A549 (cell line): Measurements from ENCODE around the gene MAT2A. TPM values are rescaled to one million over a fixed set of nuclear protein-coding genes. Genes with fewer than 3 reads are reported as not detected.
"Not testable (repeated sequence)": the region's sequence is repeated elsewhere in the genome, so short reads cannot be mapped to it uniquely, and the experiment has no call there.

Experiments
- ATAC-seq, 2 experiments: fragments of 200-7000 bp in 1 of 2; fragments of >200 bp in 1 of 2; cut with Nextera tagmentation in 1 of 2; cut with Tn5 transposase in 1 of 2; 3 replicates each; pipeline versions ENCODE4 v1.8.0 to v1.9.1; 2018 to 2020; ENCODE audit warnings: mild to moderate bottlenecking in 1 of 2, moderate library complexity in 1 of 2
- CTCF ChIA-PET: fragments of 300-600 bp; sonication (Branson Sonifier 250); formaldehyde crosslinking; extraction: SDS; loops from one replicate; lab custom pipeline; 2021; ENCODE audit warnings: antibody characterized with exemption, inconsistent platforms; lab: Yijun Ruan, JAX
- POLR2A ChIA-PET: fragments of 350-600 bp; formaldehyde crosslinking; extraction: SDS; loops from one replicate; lab custom pipeline; 2021; ENCODE audit warnings: antibody characterized with exemption, inconsistent platforms; lab: Yijun Ruan, JAX
- DNase-seq, 2 experiments: peaks; one replicate each; pipeline versions ENCODE4 v3.0.0 to v3.0.0-alpha.2; 2011 to 2016; ENCODE audit warnings: low read depth in 1 of 2, low spot score in 1 of 2
- FAIRE-seq: peaks from 2 replicates; lab custom pipeline; 2011; peaks lifted over from hg19 to GRCh38; lab: Jason Lieb, UNC
- H3K27ac ChIP-seq, 2 experiments: fragments of >200 bp; sonication (Bioruptor Twin); formaldehyde crosslinking; 3 replicates each; pipeline ENCODE4 v1.5.1; 2016 to 2017
- H3K4me1 ChIP-seq: fragments of >200 bp; sonication (Bioruptor Twin); formaldehyde crosslinking; 3 replicates; pipeline ENCODE4 v1.6.1; 2016
- H3K4me2 ChIP-seq: fragments of >200 bp; sonication (Bioruptor Twin); formaldehyde crosslinking; 3 replicates; pipeline ENCODE4 v1.6.1; 2016
- H3K4me3 ChIP-seq: fragments of >200 bp; sonication (Bioruptor Twin); formaldehyde crosslinking; 3 replicates; pipeline ENCODE4 v1.5.1; 2016
- H3K9me3 ChIP-seq: fragments of >200 bp; sonication (Bioruptor Twin); formaldehyde crosslinking; 3 replicates; pipeline ENCODE4 v1.6.1; 2016
- ATOH8 ChIP-seq: fragments of 250-450 bp; sonication (Bioruptor Pico); IDR thresholded peaks from 2 replicates; pipeline ENCODE4 v1.5.0; 2020; ENCODE audit warnings: low read depth, mild to moderate bottlenecking, moderate library complexity
- CHD2 ChIP-seq: fragments of 150-350 bp; IDR thresholded peaks from 2 replicates; pipeline ENCODE4 v1.6.1; 2014; ENCODE audit warnings: low read length; ENCODE audit not compliant: partially characterized antibody
- CHD4 ChIP-seq: fragments of 200-600 bp; sonication (generic); IDR thresholded peaks from 2 replicates; pipeline ENCODE4 v1.6.1; 2016; ENCODE audit warnings: antibody characterized with exemption, mild to moderate bottlenecking, borderline replicate concordance
- E2F6 ChIP-seq: IDR thresholded peaks from 2 replicates; pipeline ENCODE4 v1.6.1; 2012; ENCODE audit warnings: low read depth, borderline replicate concordance
- EHF ChIP-seq: fragments of 250-450 bp; sonication (Bioruptor Pico); IDR thresholded peaks from 2 replicates; pipeline ENCODE4 v1.5.0; 2020; ENCODE audit warnings: mild to moderate bottlenecking
- EHMT2 ChIP-seq: fragments of 200-600 bp; sonication (generic); IDR thresholded peaks from 2 replicates; pipeline ENCODE4 v1.6.1; 2016; ENCODE audit warnings: antibody characterized with exemption, low read depth, mild to moderate bottlenecking, moderate library complexity
- FOSB ChIP-seq: fragments of 250-450 bp; sonication (Bioruptor Pico); IDR thresholded peaks from 2 replicates; pipeline ENCODE4 v1.5.0; 2020; ENCODE audit warnings: mild to moderate bottlenecking, moderate library complexity
- FOSL2 ChIP-seq, 2 experiments: fragments of 450-650 bp in 1 of 2; fragments of >200 bp in 1 of 2; sonication (Bioruptor Twin) in 1 of 2; formaldehyde crosslinking; IDR thresholded peaks; 2 replicates each; pipeline versions ENCODE4 v1.5.0 to v1.6.1; 2016 to 2020; ENCODE audit warnings: mild to moderate bottlenecking in 1 of 2, moderate library complexity in 1 of 2
- GATA3 ChIP-seq: IDR thresholded peaks from 2 replicates; pipeline ENCODE4 v1.6.1; 2012; ENCODE audit warnings: borderline replicate concordance
- HDAC2 ChIP-seq: fragments of 200-600 bp; sonication (generic); IDR thresholded peaks from 2 replicates; pipeline ENCODE4 v1.6.1; 2016
- HOXA7 ChIP-seq: fragments of 250-450 bp; sonication (Bioruptor Pico); IDR thresholded peaks from 2 replicates; pipeline ENCODE4 v1.5.0; 2020; ENCODE audit warnings: mild to moderate bottlenecking, moderate library complexity
- JUNB ChIP-seq: fragments of >200 bp; sonication (Bioruptor Twin); formaldehyde crosslinking; IDR thresholded peaks from 2 replicates; pipeline ENCODE4 v1.6.1; 2016
- KDM5A ChIP-seq: fragments of 200-600 bp; sonication (generic); IDR thresholded peaks from 2 replicates; pipeline ENCODE4 v1.6.1; 2016; ENCODE audit warnings: antibody characterized with exemption, mild to moderate bottlenecking
- MAX ChIP-seq: IDR thresholded peaks from 2 replicates; pipeline ENCODE4 v1.6.1; 2012
- NPAS2 ChIP-seq: fragments of 250-450 bp; sonication (Bioruptor Pico); IDR thresholded peaks from 2 replicates; pipeline ENCODE4 v1.8.0; 2022; ENCODE audit warnings: mild to moderate bottlenecking, moderate library complexity, borderline replicate concordance
- NR3C1 ChIP-seq: fragments of >200 bp; sonication (Bioruptor Twin); formaldehyde crosslinking; IDR thresholded peaks from 3 replicates; pipeline ENCODE4 v1.6.1; 2017
- POLR2A ChIP-seq: IDR thresholded peaks from 2 replicates; pipeline ENCODE4 v1.6.1; 2012; ENCODE audit warnings: mild to moderate bottlenecking, low read length
- RFX5 ChIP-seq: fragments of 450-650 bp; IDR thresholded peaks from 2 replicates; pipeline ENCODE4 v1.7.1; 2014; ENCODE audit warnings: antibody characterized with exemption, mild to moderate bottlenecking, moderate library complexity
- RNF2 ChIP-seq: fragments of 200-600 bp; sonication (generic); IDR thresholded peaks from 2 replicates; pipeline ENCODE4 v1.6.1; 2016; ENCODE audit warnings: low read depth, mild to moderate bottlenecking, antibody characterized with exemption, moderate library complexity, borderline replicate concordance
- TFCP2L1 ChIP-seq: fragments of 250-450 bp; sonication (Bioruptor Pico); IDR thresholded peaks from 2 replicates; pipeline ENCODE4 v1.5.0; 2021; ENCODE audit warnings: mild to moderate bottlenecking
- TP53 ChIP-seq: fragments of 250-450 bp; sonication (Bioruptor Pico); IDR thresholded peaks from 2 replicates; pipeline ENCODE4 v1.5.0; 2021; ENCODE audit warnings: mild to moderate bottlenecking, moderate library complexity
- WGBS: methylation state at CpG from one replicate; pipeline ENCODE4 v1.1.6; 2017; ENCODE audit errors: missing lambda C conversion rate; 5-methylcytosine and 5-hydroxymethylcytosine counted together
- polyA plus RNA-seq, 4 experiments: library from polyadenylated mRNA; depleted of rRNA in 3 of 4; stranded (reverse); fragments of >200 nt; fragmentation: RNase III in 1 of 4; extraction: RNeasy Plus Mini Kit Qiagen cat#74134 plus additional on column Dnase treatment in 1 of 4; gene quantifications; 2 replicates in 3 of 4; 3 replicates in 1 of 4; pipeline ENCODE4 v1.2.3, GENCODE V29; 2011 to 2017

Gene MAT2A
- polyA plus RNA-seq, 2 of the 4 experiments (the other 2 are of a cell fraction) = 370 to 1,024 TPM

GRCh38 chr2:85590950-85591349 lies 52.0 kb downstream of the MAT2A start:
- TF ChIP-seq TFCP2L1 (CRISPR knock-in tag) = no peak
- no peak for TF ChIP-seq E2F6
- no peak for TF ChIP-seq TP53
- no peak for TF ChIP-seq NR3C1
- Histone ChIP-seq H3K9me3 (no peaks in the 10 kb centered on the region), H3K4me2 (no peak overlapping the region), H3K27ac (no peak overlapping the region), H3K4me3 (no peak overlapping the region), H3K4me1 (peaks cover 8% of the 10 kb centered on the region)
- ATAC-seq = no peak
- ChIA-PET CTCF (interaction anchor here (0.8 to 1.9 kb wide), 4 partner anchors 12 to 199 kb away, joined by 3 to 5 read pairs (median 4); partner anchors contain the start of gene TMEM150A), POLR2A (interaction anchor here (0.6 kb wide), 1 partner anchor 10 kb away, joined by 3 read pairs; no protein-coding TSS in a partner anchor)
- WGBS = 68% methylated on average over 2 of the region's 2 CpGs
- no peak for DNase-seq
- FAIRE-seq = no peak

GRCh38 chr2:85591563-85591962 lies 52.6 kb downstream of the MAT2A start:
- 86% methylated on average over 12 of the region's 12 CpGs for WGBS
- H3K9me3 ChIP-seq = no peaks in the 10 kb centered on the region
- no peak overlapping the region for H3K27ac ChIP-seq
- CTCF ChIA-PET = interaction anchor here (0.8 to 2.5 kb wide), 4 partner anchors 11 to 170 kb away, joined by 3 to 8 read pairs (median 4); partner anchors contain the start of gene TMEM150A
- ATAC-seq = no peak
- H3K4me3 ChIP-seq = no peak overlapping the region
- H3K4me1 ChIP-seq = peaks cover 10% of the 10 kb centered on the region
- no peak for FAIRE-seq
- H3K4me2 ChIP-seq = no peak overlapping the region
- no peak for TF ChIP-seq EHF
- no peak for TF ChIP-seq GATA3
- TF ChIP-seq NPAS2 (CRISPR knock-in tag) = no peak
- no peak for TF ChIP-seq CHD2
- no peak for TF ChIP-seq POLR2A
- TF ChIP-seq EHMT2 = no peak
- no peak for TF ChIP-seq CHD4
- TF ChIP-seq ATOH8 (CRISPR knock-in tag) = no peak
- no peak for TF ChIP-seq JUNB
- no peak for TF ChIP-seq KDM5A
- TF ChIP-seq HOXA7 = no peak
- TF ChIP-seq TFCP2L1 (CRISPR knock-in tag) = no peak
- TF ChIP-seq RFX5 = no peak
- TF ChIP-seq NR3C1 = no peak
- TF ChIP-seq, all 56 proteins: peak for 0
- POLR2A ChIA-PET = interaction anchor here (0.6 kb wide), 1 partner anchor 9 kb away, joined by 3 read pairs; no protein-coding TSS in a partner anchor
- DNase-seq = no peak

GRCh38 chr2:85592299-85592698 lies 53.3 kb downstream of the MAT2A start:
- ChIA-PET CTCF (interaction anchor here (0.5 to 2.5 kb wide), 5 partner anchors 11 to 273 kb away, joined by 3 to 8 read pairs (median 3); partner anchors contain the start of gene TMEM150A), POLR2A (interaction anchor here (0.8 kb wide), 1 partner anchor 174 kb away, joined by 3 read pairs; the partner anchor contains the start of gene SH2D6)
- peaks cover 15% of the 10 kb centered on the region for H3K4me1 ChIP-seq
- H3K9me3 ChIP-seq, H3K4me2 ChIP-seq, FAIRE-seq, ATAC-seq, H3K4me3 ChIP-seq, H3K27ac ChIP-seq, DNase-seq: not testable (repeated sequence)
- 66% methylated on average over 9 of the region's 9 CpGs for WGBS

GRCh38 chr2:85593023-85593422 lies 54.1 kb downstream of the MAT2A start:
- Histone ChIP-seq H3K4me2 (no peak overlapping the region), H3K9me3 (no peaks in the 10 kb centered on the region), H3K4me3 (no peak overlapping the region)
- CTCF ChIA-PET = interaction anchor here (1.0 to 2.5 kb wide), 4 partner anchors 8 to 202 kb away, joined by 3 to 8 read pairs (median 3); no protein-coding TSS in a partner anchor
- WGBS = 30% methylated on average over 3 of the region's 3 CpGs
- TF ChIP-seq E2F6 = no peak
- TF ChIP-seq FOSB (CRISPR knock-in tag) = no peak
- no peak for TF ChIP-seq FOSL2 (IDR thresholded peaks at IDR 0.05)
- TF ChIP-seq FOSL2 (CRISPR knock-in tag; IDR thresholded peaks at IDR 0.05) = no peak
- TF ChIP-seq RNF2 = no peak
- TF ChIP-seq MAX = no peak
- no peak for TF ChIP-seq HDAC2
- TF ChIP-seq, all 56 proteins: peak for 0
- no peak for DNase-seq
- no peak overlapping the region for H3K27ac ChIP-seq
- POLR2A ChIA-PET = interaction anchor here (0.8 to 1.2 kb wide), 3 partner anchors 19 to 175 kb away, joined by 3 to 4 read pairs (median 3); partner anchors contain the start of genes C2orf68, MAT2A and SH2D6
- no peak for ATAC-seq
- H3K4me1 ChIP-seq = peaks cover 15% of the 10 kb centered on the region
- FAIRE-seq = no peak
